ENCODE results near the gene GLOD4. TPM values are rescaled to one million over a fixed set of nuclear protein-coding genes. Genes with fewer than 3 reads are reported as not detected.

The GLOD4 gene
- total and polyA plus RNA-seq, 2 of the 4 experiments (the other 2 are of a cell fraction) = 26.3 to 36.7 TPM

- dilution Hi-C loops (cut with HindIII; ENCODE audit: low sequenced_read_pairs, unreplicated experiment) (no loop called here), intact Hi-C loops (cut with micrococcal nuclease) (no loop called here), in situ Hi-C loops (cut with MboI; ENCODE audit: low sequenced_read_pairs) (no loop called here)
- Histone ChIP-seq H4K20me1 (ENCODE audit: insufficient read depth, low read length) (no peaks in the 10 kb centered on the region), H3K36me3 (ENCODE audit: control insufficient read depth, insufficient read depth, low read length) (peaks cover 43% of the 10 kb centered on the region), H2AK9ac (replicated peaks; ENCODE audit: low read depth, low read length, poor library complexity) (no peak overlapping the region), H2BK120ac (ENCODE audit: low read depth, low read length) (no peak overlapping the region), H4K5ac (ENCODE audit: low read depth, low read length) (no peak overlapping the region), H2AFZ (replicated peaks; ENCODE audit: low read length, poor library complexity) (no peak overlapping the region), H3K23ac (ENCODE audit: low read depth, low read length) (no peak overlapping the region), H2BK15ac (ENCODE audit: low read depth, low read length) (no peak overlapping the region), H4K8ac (ENCODE audit: low read depth in 2 of 2, low read length in 2 of 2) (no peak overlapping the region), H2BK5ac (ENCODE audit: low read depth, low read length, poor library complexity, severe bottlenecking) (no peak overlapping the region), H3K27ac (ENCODE audit: insufficient read depth, low read length) (no peak overlapping the region), H4K91ac (ENCODE audit: insufficient read depth, low read depth, low read length) (no peak overlapping the region), H2BK20ac (ENCODE audit: low read depth, low read length) (no peak overlapping the region), H3K79me1 (ENCODE audit: low read depth in 1 of 2, low read length in 2 of 2) (peaks cover 0 to 9% of the 10 kb centered on the region in 2 experiments; a peak in 3 of 4 replicates), H3K18ac (ENCODE audit: low read depth, low read length) (no peak overlapping the region), H3K9me1 (ENCODE audit: insufficient read depth, low read length) (no peaks in the 10 kb centered on the region), H3K27me3 (ENCODE audit: control insufficient read depth, insufficient read depth, low read length) (no peaks in the 10 kb centered on the region), H2AK5ac (ENCODE audit: low read depth, low read length) (no peak overlapping the region), H3K14ac (replicated peaks; ENCODE audit: low read depth, low read length) (no peak overlapping the region), H3K4me2 (ENCODE audit: low read depth, low read length) (no peak overlapping the region), H3K9ac (ENCODE audit: low read depth, low read length) (no peak overlapping the region), H3K4me1 (ENCODE audit: control insufficient read depth, insufficient read depth, low read length) (no peaks in the 10 kb centered on the region), H3K4me3 (ENCODE audit: insufficient read depth, low read depth, low read length) (no peak overlapping the region), H3K9me3 (ENCODE audit: control insufficient read depth, insufficient read depth, low read length) (no peaks in the 10 kb centered on the region), H3K4ac (ENCODE audit: low read depth, low read length) (no peak overlapping the region), H3K56ac (ENCODE audit: extremely low read depth, insufficient read depth, low read length) (no peak overlapping the region)
- BruUV-seq (replicated peaks) = no TSS peak
- CTCF ChIA-PET = no interaction called here
- TF ChIP-seq, protein P1, sequence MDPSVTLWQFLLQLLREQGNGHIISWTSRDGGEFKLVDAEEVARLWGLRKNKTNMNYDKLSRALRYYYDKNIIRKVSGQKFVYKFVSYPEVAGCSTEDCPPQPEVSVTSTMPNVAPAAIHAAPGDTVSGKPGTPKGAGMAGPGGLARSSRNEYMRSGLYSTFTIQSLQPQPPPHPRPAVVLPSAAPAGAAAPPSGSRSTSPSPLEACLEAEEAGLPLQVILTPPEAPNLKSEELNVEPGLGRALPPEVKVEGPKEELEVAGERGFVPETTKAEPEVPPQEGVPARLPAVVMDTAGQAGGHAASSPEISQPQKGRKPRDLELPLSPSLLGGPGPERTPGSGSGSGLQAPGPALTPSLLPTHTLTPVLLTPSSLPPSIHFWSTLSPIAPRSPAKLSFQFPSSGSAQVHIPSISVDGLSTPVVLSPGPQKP (IDR thresholded peaks at IDR 0.05; ENCODE audit: borderline replicate concordance, low read depth, low read length) = no peak
- ATAC-seq (ENCODE audit: low read depth) = no peak
- no peak for DNase-seq
- WGBS, 2 experiments (ENCODE audit: extremely low coverage in 2 of 2, insufficient read length in 1 of 2) = no CpG with 5 or more reads among the region's 3 CpGs
- POLR2A ChIA-PET (ENCODE audit: unreplicated experiment) = no interaction called here
These were observed 15.0 kb downstream of the GLOD4 start for GRCh38 chr17:767076-767475.

All from IMR-90 (cell line).